Endothelial cell of umbilical vein (primary cell): ENCODE data around the gene TAGLN2.

Experiments used
- CTCF ChIP-seq, 2 donors: IDR thresholded peaks; 1 replicate in 1 of 2; 2 replicates in 1 of 2; pipeline ENCODE4 v1.5.1; 2011; ENCODE audit warnings: low read length in 2 of 2, mild to moderate bottlenecking in 2 of 2, moderate library complexity in 2 of 2, control low read depth in 1 of 2, inconsistent platforms in 1 of 2, low read depth in 1 of 2; ENCODE audit not compliant: insufficient read depth in 1 of 2; ENCODE audit errors: extremely low read depth in 1 of 2
- EZH2 ChIP-seq: IDR thresholded peaks from 2 replicates; pipeline ENCODE4 v1.6.1; 2012; ENCODE audit warnings: borderline replicate concordance, low read depth, mild to moderate bottlenecking, moderate library complexity, low read length, inconsistent platforms; ENCODE audit not compliant: severe bottlenecking
- FOS ChIP-seq: IDR thresholded peaks from 2 replicates; pipeline ENCODE4 v1.6.1; 2011; ENCODE audit warnings: mild to moderate bottlenecking, low read length, moderate library complexity, borderline replicate concordance; ENCODE audit not compliant: insufficient read depth
- JUN ChIP-seq: IDR thresholded peaks from 2 replicates; pipeline ENCODE4 v1.6.1; 2011; ENCODE audit warnings: borderline replicate concordance, low read depth; ENCODE audit not compliant: insufficient read length, insufficient read depth
- MYC ChIP-seq: IDR thresholded peaks from one replicate; pipeline ENCODE4 v1.6.1; 2011; ENCODE audit warnings: mild to moderate bottlenecking, low read depth, low read length
- POLR2A ChIP-seq: IDR thresholded peaks from 2 replicates; pipeline ENCODE4 v1.6.1; 2012; ENCODE audit warnings: low read depth, mild to moderate bottlenecking, control low read depth, low read length
- POLR2AphosphoS5 ChIP-seq: IDR thresholded peaks from 2 replicates; pipeline ENCODE4 v1.6.1; 2012; ENCODE audit warnings: low read depth, mild to moderate bottlenecking, control low read depth, low read length, moderate library complexity; ENCODE audit not compliant: insufficient read depth
- TF ChIP-seq, protein P1 (sequence below): IDR thresholded peaks from 2 replicates; pipeline ENCODE4 v1.6.1; 2011; ENCODE audit not compliant: insufficient read depth, insufficient read length

- TF ChIP-seq CTCF (IDR thresholded peaks at IDR 0.05; ENCODE audit: extremely low read depth in 1 of 2, insufficient read depth in 1 of 2, low read depth in 1 of 2, low read length in 2 of 2) (no peak), MYC (no peak), POLR2A (no peak), POLR2AphosphoS5 (no peak), EZH2 (no peak), JUN (no peak), FOS (no peak)
- TF ChIP-seq, protein P1, sequence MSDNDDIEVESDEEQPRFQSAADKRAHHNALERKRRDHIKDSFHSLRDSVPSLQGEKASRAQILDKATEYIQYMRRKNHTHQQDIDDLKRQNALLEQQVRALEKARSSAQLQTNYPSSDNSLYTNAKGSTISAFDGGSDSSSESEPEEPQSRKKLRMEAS: no peak
Observed at GRCh38 chr1:159920202-159920601, 5.1 kb downstream of the TAGLN2 start.
